IMR-90 (cell line): Measurements from ENCODE around the gene PCBP1.
"Not testable (repeated sequence)": the region's sequence is repeated elsewhere in the genome, so short reads cannot be mapped to it uniquely, and the experiment has no call there.

Experiments
- CTCF ChIP-seq: conservative IDR thresholded peaks from 2 replicates; pipeline ENCODE4 v1.5.1; 2012; ENCODE audit warnings: mild to moderate bottlenecking, low read depth, low read length, improper control_type of control experiment
- SMC3 ChIP-seq: fragments of 150-350 bp; IDR thresholded peaks from 2 replicates; pipeline ENCODE4 v1.6.1; 2016; ENCODE audit warnings: low read depth, mild to moderate bottlenecking, antibody characterized with exemption, low read length, moderate library complexity

DNA sequence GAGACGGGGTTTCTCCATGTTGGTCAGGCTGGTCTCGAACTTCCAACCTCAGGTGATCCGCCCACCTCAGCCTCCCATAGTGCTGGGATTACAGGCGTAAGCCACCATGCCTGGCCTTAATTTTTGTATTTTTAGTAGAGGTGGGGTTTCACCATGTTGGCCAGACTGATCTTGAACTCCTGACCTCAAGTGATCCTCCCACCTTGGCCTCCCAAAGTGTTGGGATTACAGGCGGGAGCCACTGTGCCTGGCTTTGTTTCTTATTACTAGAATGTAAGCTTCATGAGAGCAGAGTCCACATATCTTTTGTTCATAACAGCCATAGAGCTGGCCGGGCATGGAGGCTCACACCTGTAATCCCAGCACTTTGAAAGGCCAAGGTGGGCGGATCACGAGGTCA, 18.9 kb downstream of the PCBP1 start:
- TF ChIP-seq SMC3, CTCF: not testable (repeated sequence)
